Epithelial cell of umbilical artery (primary cell): Measurements from ENCODE around the gene LRRC28. TPM values are rescaled to one million over a fixed set of nuclear protein-coding genes. Genes with fewer than 3 reads are reported as not detected.

Source experiments
- total RNA-seq: library from RNA; depleted of rRNA; stranded (reverse); fragments of >200 nt; gene quantifications from 2 replicates; pipeline ENCODE4 v1.2.3, GENCODE V29; 2014

The LRRC28 gene
- total RNA-seq = 14.6 and 16.1 TPM in 2 replicates

DNA sequence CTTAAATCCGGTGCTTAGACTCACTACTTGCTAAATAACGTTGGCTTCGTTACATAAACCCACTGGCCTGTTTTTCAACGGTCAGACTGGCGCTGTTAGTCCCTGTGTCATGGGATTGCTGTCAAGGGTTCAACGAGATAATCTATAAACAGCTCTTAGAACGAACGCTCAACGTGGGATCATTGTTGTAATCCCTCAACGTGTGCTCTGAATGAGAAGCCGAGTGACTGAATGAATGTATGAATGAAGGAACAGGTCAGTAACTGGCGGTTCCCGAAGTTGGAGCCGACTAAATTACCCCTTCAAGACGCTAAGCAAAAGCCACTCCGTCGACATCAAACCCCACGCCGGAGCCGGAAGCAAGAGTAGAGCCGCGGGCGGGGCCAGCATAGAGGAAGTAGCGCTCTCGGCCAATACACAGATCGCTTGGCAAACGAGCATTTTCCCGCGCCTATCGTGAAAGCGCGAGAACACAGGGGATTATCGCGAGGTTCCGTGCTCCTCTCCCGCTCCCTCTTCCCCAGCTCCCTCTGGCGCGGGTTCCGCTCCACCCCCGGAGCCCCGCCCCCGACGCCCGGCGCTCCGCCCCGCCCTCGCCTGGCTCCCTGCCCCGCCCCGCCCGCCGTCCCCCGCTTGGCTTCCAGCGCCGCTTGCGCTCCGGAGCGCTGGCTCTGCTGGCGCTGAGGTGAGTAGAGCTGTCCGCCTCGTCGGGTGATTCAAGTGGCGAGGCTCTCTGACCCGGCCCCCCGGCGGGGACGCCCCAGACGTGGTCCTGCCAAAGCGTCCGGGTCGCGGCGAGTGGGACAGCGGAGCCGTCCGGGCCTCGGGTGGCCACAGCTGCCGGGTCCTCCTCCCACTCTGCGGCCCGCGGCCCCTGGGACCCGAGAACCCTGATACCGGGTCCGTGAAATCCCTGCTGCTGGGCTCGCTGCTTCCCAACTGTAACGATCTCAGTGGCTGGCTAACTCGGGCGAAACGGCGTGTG is at the start of gene LRRC28:
TSS of gene LRRC28 (plus strand) at position 625 of the 985 bp plus-strand sequence. CDS start 4,477 bp downstream, outside the sequence.

DNA sequence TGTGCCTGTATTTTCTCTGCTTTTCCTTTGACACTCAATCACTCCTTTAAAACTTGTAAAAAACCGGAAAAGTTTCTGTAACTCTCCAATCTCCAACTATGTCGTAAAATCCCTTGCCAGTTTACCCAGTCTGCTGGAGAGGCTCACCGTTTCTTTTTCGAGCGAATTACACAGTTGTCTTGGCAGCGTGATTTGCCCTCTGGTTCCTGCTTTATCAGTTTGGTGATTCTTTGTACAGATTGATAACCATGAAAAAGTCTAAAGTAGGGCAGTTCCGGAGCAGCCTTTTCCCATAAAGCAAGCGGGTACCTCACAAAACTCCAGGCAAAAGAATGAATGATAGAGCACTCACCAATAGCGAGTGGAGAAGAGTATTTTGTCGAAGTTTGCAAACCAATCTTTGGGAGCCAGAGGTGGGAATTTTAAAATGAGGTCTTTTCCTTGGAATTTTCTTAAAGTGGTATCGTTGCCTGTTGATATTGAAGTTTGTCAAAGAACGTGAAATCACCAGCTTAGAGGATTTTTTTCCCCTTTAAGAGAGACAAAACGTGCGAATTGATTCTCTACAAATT is 1.9 kb upstream of the LRRC28 start, which contains the start of gene TTC23:
TSS of gene TTC23 (minus strand) at position 312 of the 572 bp plus-strand sequence. CDS start 20,869 bp downstream, outside the sequence.

Other genes with a start within 250 kb of the LRRC28 start
- not detected in 2 replicates for gene PGPEP1L, start 243.7 kb upstream of the LRRC28 start, total RNA-seq
- gene SYNM, start 146.4 kb upstream of the LRRC28 start, total RNA-seq = 3.9 and 14.3 TPM in 2 replicates
- 25.3 and 32.1 TPM in 2 replicates for gene TTC23, start 1.9 kb upstream of the LRRC28 start, total RNA-seq